KMS-11 (cell line): ENCODE data around the gene EBF4.

Experiments used
- H2AFZ ChIP-seq: fragments of 200-600 bp; sonication (generic); 2 replicates; pipeline ENCODE4 v1.6.1; 2016; ENCODE audit warnings: antibody characterized with exemption, mixed run types, low read depth
- H3K27ac ChIP-seq: fragments of 200-600 bp; sonication (generic); 2 replicates; pipeline ENCODE4 v1.6.1; 2016; ENCODE audit warnings: mild to moderate bottlenecking, mixed run types
- H3K27me3 ChIP-seq: fragments of 200-600 bp; sonication (generic); 2 replicates; pipeline ENCODE4 v1.6.1; 2017; ENCODE audit warnings: mild to moderate bottlenecking, low read depth, mixed run types, moderate library complexity; ENCODE audit not compliant: insufficient read depth
- H3K36me3 ChIP-seq: fragments of 200-600 bp; sonication (generic); 2 replicates; pipeline ENCODE4 v1.6.1; 2017; ENCODE audit warnings: mild to moderate bottlenecking, mixed run types; ENCODE audit not compliant: insufficient read depth
- H3K4me1 ChIP-seq: fragments of 200-600 bp; sonication (generic); 2 replicates; pipeline ENCODE4 v1.6.1; 2016; ENCODE audit warnings: mild to moderate bottlenecking, low read depth, mixed run types; ENCODE audit not compliant: poor library complexity, severe bottlenecking
- H3K4me2 ChIP-seq: fragments of 200-600 bp; sonication (generic); 2 replicates; pipeline ENCODE4 v1.7.0; 2016; ENCODE audit warnings: mild to moderate bottlenecking, mixed run types
- H3K4me3 ChIP-seq: fragments of 200-600 bp; sonication (generic); IDR thresholded peaks from 2 replicates; pipeline ENCODE4 v1.6.1; 2017; ENCODE audit warnings: low read depth, low read length, mixed read lengths; ENCODE audit not compliant: insufficient read depth
- H3K79me2 ChIP-seq: fragments of 200-600 bp; sonication (generic); 2 replicates; pipeline ENCODE4 v1.6.1; 2016; ENCODE audit warnings: low read depth, mixed run types; ENCODE audit not compliant: insufficient read depth
- H3K9ac ChIP-seq: fragments of 200-600 bp; sonication (generic); 2 replicates; pipeline ENCODE4 v1.6.1; 2016; ENCODE audit warnings: mild to moderate bottlenecking, mixed run types
- H4K20me1 ChIP-seq: fragments of 200-600 bp; sonication (generic); 2 replicates; pipeline ENCODE4 v1.6.1; 2016; ENCODE audit warnings: mild to moderate bottlenecking, mixed run types; ENCODE audit not compliant: insufficient read depth
- TF ChIP-seq, protein P1 (sequence below): fragments of 200-600 bp; sonication (generic); conservative IDR thresholded peaks from 2 replicates; pipeline ENCODE4 v1.6.1; 2017; ENCODE audit warnings: low read depth, mild to moderate bottlenecking, antibody characterized with exemption, low read length, moderate library complexity, mixed read lengths

Gene EBF4

DNA sequence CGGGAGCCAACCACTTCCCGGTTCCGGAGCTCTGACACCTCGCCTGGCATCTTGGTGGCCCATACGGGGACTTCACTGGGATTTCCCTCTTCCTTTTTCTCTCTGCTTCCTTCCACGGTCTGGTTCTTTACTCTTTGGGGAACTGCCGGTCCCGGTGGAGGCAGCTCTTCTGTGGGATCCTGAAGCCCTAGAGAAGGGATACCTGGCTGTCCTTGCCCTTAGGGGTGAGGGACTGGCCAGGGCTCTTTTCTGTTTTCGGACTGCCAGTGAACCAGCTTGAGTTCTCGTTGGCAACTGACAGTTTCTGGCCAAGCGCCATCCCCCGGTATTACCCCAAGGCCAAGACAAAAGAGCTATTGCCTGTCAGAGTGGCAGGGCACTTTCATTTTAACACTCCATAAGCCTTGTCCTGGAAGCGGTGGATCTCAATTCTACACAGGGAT lies 108.7 kb downstream of the EBF4 start:
- Histone ChIP-seq H3K79me2 (no peaks in the 10 kb centered on the region), H3K4me3 (no peak overlapping the region), H3K4me2 (no peak overlapping the region), H4K20me1 (no peaks in the 10 kb centered on the region), H2AFZ (no peak overlapping the region), H3K4me1 (no peaks in the 10 kb centered on the region), H3K27ac (no peak overlapping the region), H3K27me3 (no peaks in the 10 kb centered on the region), H3K9ac (no peak overlapping the region), H3K36me3 (no peaks in the 10 kb centered on the region)
- TF ChIP-seq, protein P1, sequence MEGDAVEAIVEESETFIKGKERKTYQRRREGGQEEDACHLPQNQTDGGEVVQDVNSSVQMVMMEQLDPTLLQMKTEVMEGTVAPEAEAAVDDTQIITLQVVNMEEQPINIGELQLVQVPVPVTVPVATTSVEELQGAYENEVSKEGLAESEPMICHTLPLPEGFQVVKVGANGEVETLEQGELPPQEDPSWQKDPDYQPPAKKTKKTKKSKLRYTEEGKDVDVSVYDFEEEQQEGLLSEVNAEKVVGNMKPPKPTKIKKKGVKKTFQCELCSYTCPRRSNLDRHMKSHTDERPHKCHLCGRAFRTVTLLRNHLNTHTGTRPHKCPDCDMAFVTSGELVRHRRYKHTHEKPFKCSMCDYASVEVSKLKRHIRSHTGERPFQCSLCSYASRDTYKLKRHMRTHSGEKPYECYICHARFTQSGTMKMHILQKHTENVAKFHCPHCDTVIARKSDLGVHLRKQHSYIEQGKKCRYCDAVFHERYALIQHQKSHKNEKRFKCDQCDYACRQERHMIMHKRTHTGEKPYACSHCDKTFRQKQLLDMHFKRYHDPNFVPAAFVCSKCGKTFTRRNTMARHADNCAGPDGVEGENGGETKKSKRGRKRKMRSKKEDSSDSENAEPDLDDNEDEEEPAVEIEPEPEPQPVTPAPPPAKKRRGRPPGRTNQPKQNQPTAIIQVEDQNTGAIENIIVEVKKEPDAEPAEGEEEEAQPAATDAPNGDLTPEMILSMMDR = no peak

GRCh38 chr20:2804041-2804828 lies 111.7 kb downstream of the EBF4 start:
- H3K9ac ChIP-seq = no peak overlapping the region
- H3K27ac ChIP-seq = no peak overlapping the region
- TF ChIP-seq, protein P1 = no peak
- no peak overlapping the region for H3K4me2 ChIP-seq
- H3K27me3 ChIP-seq = no peaks in the 10 kb centered on the region
- H3K4me3 ChIP-seq = no peak overlapping the region
- H2AFZ ChIP-seq = no peak overlapping the region
- H3K36me3 ChIP-seq = no peaks in the 10 kb centered on the region
- H3K79me2 ChIP-seq = no peaks in the 10 kb centered on the region
- H3K4me1 ChIP-seq = no peaks in the 10 kb centered on the region
- no peaks in the 10 kb centered on the region for H4K20me1 ChIP-seq

DNA sequence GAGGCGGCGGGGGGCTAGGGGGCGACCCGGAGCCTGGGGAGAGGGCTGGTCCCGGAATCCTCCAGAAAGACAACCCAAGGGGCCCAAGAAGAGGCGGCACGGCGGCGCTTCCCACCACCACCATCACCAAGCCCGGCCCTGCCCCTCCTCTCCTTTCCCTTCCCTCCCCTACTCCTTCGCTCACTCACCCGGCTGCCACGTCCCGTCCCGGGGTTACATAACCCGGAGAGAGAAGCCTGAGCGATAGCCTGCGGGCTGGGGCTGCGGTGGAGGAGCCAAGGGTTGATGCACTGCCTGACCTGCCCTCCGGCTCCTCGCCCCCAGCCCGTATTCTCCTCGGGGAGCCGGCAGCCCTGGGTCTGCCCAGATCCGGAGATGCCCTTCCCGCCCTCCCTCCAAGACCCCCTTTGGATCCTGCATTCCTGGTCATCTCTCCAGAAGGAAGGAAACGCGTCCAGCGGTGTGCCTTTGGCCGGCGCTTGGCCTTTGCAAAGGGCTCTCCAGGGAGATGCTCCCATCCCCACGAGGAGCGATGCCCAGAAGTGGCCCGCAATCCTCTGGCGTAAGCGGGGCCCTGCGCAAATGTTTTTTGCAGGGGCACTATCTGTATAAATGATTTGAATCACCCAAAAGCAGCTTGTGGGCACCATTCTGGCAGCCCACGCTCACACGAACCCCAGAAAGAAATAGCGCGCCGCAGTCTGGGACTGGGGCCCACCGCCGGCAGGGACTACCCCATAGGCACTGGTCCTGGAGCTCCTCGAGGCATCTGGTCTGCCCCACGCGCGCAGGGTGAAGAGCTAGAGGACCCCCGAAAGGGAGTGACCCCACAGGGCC lies 112.5 kb downstream of the EBF4 start:
- H3K4me1 ChIP-seq = no peaks in the 10 kb centered on the region
- H2AFZ ChIP-seq = no peak overlapping the region
- no peaks in the 10 kb centered on the region for H3K27me3 ChIP-seq
- H3K4me3 ChIP-seq = no peak overlapping the region
- no peak overlapping the region for H3K27ac ChIP-seq
- no peak overlapping the region for H3K4me2 ChIP-seq
- no peak overlapping the region for H3K9ac ChIP-seq
- H3K36me3 ChIP-seq = no peaks in the 10 kb centered on the region
- H3K79me2 ChIP-seq = no peaks in the 10 kb centered on the region
- TF ChIP-seq, protein P1 = no peak
- H4K20me1 ChIP-seq = no peaks in the 10 kb centered on the region

- H3K4me1 ChIP-seq = no peaks in the 10 kb centered on the region
- H3K27ac ChIP-seq = no peak overlapping the region
- no peak overlapping the region for H3K4me3 ChIP-seq
- no peak overlapping the region for H3K4me2 ChIP-seq
- H2AFZ ChIP-seq = no peak overlapping the region
- H4K20me1 ChIP-seq = no peaks in the 10 kb centered on the region
- TF ChIP-seq, protein P1 = no peak
- H3K27me3 ChIP-seq = no peaks in the 10 kb centered on the region
- H3K36me3 ChIP-seq = no peaks in the 10 kb centered on the region
- H3K9ac ChIP-seq = no peak overlapping the region
- no peaks in the 10 kb centered on the region for H3K79me2 ChIP-seq
Observed at GRCh38 chr20:2805689-2806350, 113.2 kb downstream of the EBF4 start.
